Right lung (tissue), 5 donors: ENCODE results near the gene INKA2. TPM values are rescaled to one million over a fixed set of nuclear protein-coding genes. Genes with fewer than 3 reads are reported as not detected.

Source experiments
- DNase-seq, 2 donors: peaks; one replicate each; pipeline ENCODE4 v3.0.0-alpha.2; 2013
- polyA plus RNA-seq, 5 donors: library from polyadenylated mRNA; unstranded; fragments of 120-200 nt; gene quantifications; one replicate each; pipeline versions ENCODE4 v1.2.1 to v1.2.3, GENCODE V29; 2013; ENCODE audit warnings: inconsistent platforms in 1 of 5, low replicate concordance in 1 of 5; ENCODE audit not compliant: insufficient read length in 5 of 5, insufficient read depth in 1 of 5

INKA2 gene
- polyA plus RNA-seq, 5 donors = 3.2 to 7.3 (median 3.7) TPM

DNA sequence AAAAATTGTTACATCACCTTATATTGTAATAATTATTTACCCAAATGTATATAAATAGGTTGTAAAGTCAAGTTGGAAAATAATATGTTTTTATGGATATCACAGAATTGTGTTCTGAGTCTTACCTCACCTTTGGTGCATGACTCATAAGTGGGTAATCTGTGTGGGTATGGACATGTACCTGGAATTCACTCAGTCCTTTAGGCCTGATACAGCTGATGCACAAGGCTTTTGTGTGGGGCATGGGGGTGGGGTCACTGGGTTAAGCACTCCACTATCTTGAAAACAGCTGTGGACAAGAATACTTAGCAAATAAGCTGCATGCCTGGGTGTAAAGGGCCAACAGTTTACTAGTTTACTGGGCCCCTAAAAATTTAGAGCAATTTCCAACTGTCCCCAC lies 34.4 kb downstream of the INKA2 start:
- no peak for DNase-seq

DNA sequence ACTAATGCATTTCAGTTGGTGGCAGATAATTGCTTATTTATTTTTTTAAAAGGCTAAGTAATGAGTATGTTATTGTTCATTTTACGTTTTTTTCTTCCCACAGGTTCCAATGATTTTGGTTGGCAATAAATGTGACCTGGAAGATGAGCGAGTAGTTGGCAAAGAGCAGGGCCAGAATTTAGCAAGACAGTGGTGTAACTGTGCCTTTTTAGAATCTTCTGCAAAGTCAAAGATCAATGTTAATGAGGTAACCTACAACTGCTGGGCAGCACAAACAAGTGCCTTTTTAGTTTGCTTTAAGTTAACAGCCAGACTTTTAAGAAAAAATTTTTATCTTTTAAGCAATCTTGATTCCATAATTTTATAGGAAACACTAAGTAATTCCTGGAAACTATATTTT lies 35.0 kb downstream of the INKA2 start:
- DNase-seq = no peak

DNA sequence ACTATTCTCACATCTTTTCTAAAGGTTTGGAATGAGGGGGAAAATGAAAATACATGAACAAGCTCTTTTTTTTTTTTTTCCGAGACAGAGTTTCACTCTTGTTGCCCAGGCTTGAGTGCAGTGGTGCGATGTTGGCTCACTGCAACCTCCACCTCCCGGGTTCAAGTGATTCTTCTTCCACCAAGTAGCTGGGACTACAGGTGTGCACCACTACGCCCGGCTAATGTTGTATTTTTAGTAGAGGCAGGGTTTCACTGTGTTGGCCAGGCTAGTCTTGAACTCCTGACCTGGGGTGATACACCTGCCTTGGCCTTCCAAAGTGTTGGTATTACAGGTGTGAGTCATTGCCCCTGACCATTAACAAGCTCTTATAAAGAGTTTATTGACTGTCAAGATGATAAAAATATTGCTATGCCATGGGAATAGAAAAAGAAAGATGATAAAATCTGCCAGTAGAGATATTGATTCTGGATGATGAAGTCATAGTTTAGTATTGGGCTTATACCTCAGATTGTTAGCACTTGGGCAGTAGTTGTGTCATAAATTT lies 36.6 kb downstream of the INKA2 start:
- no peak for DNase-seq

DNA sequence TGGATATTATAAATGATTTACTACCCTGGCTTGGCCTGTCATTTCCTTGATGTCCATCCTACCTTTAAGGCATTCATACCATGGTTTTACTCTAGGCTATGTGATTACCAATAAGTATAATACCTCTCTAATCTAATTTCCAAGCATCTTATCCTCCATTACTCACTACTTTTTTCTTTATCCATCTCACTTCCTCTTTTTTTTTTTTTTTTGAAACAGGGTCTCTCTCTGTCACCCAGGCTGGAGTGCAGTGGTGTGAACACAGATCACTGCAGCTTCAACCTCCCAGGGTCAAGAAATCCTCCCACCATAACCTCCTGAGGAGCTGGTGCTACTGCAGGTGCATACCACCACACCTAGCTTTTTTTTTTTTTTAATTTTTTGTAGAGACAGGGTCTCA lies 39.9 kb downstream of the INKA2 start:
- no peak for DNase-seq

DNA sequence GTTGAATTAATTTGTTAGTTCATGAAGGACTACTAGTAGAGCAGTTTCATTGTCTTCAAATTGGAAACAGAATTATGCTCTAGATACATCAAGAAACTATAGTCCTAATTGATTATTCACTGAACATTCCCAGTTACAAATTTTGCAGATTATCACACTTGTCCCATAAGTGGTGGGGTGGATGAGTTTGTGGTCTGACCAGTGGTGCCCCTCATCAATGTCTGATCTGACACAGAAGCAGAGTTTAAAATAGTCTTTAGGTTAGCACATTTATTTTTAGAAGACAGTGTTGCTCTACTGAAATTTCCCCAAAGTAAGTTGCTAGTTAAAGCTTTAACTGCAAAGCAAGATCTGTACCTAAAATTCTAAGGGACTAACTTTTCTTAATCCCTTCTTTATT lies 42.9 kb downstream of the INKA2 start:
- DNase-seq = no peak

DNA sequence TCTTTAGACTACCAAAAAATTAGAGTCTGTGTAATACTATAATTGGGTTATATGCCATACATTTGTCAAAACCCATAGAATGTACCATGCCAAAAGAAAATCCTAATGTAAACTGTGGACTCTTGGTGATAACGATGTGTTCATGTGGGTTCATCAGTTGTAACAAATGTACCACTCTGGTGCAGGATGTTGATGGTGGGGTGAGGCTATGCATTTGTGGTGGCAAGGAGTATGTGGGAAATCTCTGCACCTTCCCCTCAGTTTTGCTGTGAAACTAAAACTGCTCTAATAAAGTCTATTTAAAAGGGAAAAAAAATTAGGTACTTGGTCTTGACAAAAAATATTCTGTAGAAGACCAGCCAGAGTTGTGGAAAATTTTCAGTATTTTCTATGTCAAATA lies 43.4 kb downstream of the INKA2 start:
- DNase-seq = no peak

DNA sequence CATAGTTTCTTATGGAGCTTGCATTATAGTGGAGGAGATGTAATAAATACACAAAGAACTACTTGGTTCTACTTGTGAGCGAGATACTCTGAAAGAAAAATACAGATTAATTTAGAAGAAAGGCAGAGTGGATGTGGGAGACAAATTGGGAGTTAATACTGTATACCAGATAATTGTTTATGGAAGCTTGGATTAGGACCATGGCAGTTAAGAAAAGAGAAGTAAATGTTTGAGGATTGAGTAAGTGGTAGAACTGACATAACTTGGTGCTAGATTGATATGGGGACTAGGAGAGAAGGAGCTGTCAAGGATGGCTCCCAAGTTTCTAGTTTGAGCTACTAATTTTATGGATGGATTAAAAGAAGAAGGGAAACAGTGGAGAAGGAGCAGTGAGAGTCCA lies 47.3 kb downstream of the INKA2 start:
- DNase-seq = no peak

DNA sequence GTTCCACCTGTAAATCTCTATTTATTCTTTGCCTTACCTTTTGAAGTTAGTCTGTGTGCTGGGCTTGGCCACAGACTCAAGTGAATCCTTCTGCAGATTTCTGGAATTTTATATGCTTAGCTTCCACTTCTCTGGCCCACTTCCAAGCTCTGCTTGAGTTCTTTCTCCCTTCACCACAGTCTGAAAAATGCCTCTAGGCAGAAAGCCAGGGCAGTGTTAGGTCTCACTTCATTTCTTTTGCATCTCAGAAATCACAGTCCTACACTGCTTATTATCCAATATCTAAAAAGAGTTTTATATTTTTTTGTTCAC lies 48.9 kb downstream of the INKA2 start:
- DNase-seq = peak; percentile 86 to 88

Other genes with a start within 250 kb of the INKA2 start
- gene ADORA3, start 235.8 kb downstream of the INKA2 start, polyA plus RNA-seq = under 1 TPM; 0.49 to 0.74 (median 0.57) TPM
- gene TMIGD3, start 235.8 kb downstream of the INKA2 start, polyA plus RNA-seq = under 1 TPM; 0.23 to 0.82 (median 0.55) TPM
- 10 to 100 TPM; 53.4 to 92.0 (median 85.5) TPM for gene RAP1A, start 119.6 kb downstream of the INKA2 start, polyA plus RNA-seq
- gene DDX20, start 16.5 kb upstream of the INKA2 start, polyA plus RNA-seq = 10 to 100 TPM; 15.1 to 22.1 (median 18.7) TPM